Trophoblast cell (in vitro differentiated cells and primary cell): ENCODE results near the gene MYEF2.
A peak's percentile ranks its signal among the peaks of the same experiment; 100 is the strongest.

Source experiments
- DNase-seq, 2 donors: peaks; one replicate each; pipeline ENCODE4 v3.0.0-alpha.2; 2016
- H2AFZ ChIP-seq: 2 replicates; pipeline ENCODE4 v1.6.1; 2013; ENCODE audit warnings: low read length, moderate library complexity, mild to moderate bottlenecking; ENCODE audit not compliant: insufficient read depth, poor library complexity
- H2AK5ac ChIP-seq: 2 replicates; pipeline ENCODE4 v1.6.1; 2013; ENCODE audit warnings: mild to moderate bottlenecking, low read length
- H2BK120ac ChIP-seq: 2 replicates; pipeline ENCODE4 v1.6.1; 2013; ENCODE audit warnings: low read length, mild to moderate bottlenecking, moderate library complexity; ENCODE audit not compliant: insufficient read depth, poor library complexity
- H2BK12ac ChIP-seq: 2 replicates; pipeline ENCODE4 v1.6.1; 2013; ENCODE audit warnings: mild to moderate bottlenecking, low read length, moderate library complexity
- H2BK5ac ChIP-seq: 2 replicates; pipeline ENCODE4 v1.6.1; 2013; ENCODE audit warnings: low read length, low read depth, moderate library complexity, mild to moderate bottlenecking; ENCODE audit not compliant: poor library complexity
- H3K14ac ChIP-seq: 2 replicates; pipeline ENCODE4 v1.6.1; 2013; ENCODE audit warnings: mild to moderate bottlenecking, low read length
- H3K18ac ChIP-seq: 2 replicates; pipeline ENCODE4 v1.6.1; 2013; ENCODE audit warnings: mild to moderate bottlenecking, low read length
- H3K23ac ChIP-seq: 2 replicates; pipeline ENCODE4 v1.6.1; 2013; ENCODE audit warnings: low read length
- H3K27ac ChIP-seq: 2 replicates; pipeline ENCODE4 v1.5.1; 2013; ENCODE audit warnings: low read depth, mild to moderate bottlenecking, inconsistent platforms, low read length, moderate library complexity
- H3K27me3 ChIP-seq: 2 replicates; pipeline ENCODE4 v1.6.1; 2013; ENCODE audit warnings: inconsistent platforms, mild to moderate bottlenecking, low read length, moderate library complexity; ENCODE audit not compliant: insufficient read depth
- H3K36me3 ChIP-seq, 2 experiments: 1 replicate in 1 of 2; 2 replicates in 1 of 2; pipeline ENCODE4 v1.6.1; 2013; ENCODE audit warnings: low read length in 2 of 2, mild to moderate bottlenecking in 2 of 2, moderate library complexity in 1 of 2; ENCODE audit not compliant: insufficient read depth in 2 of 2, control insufficient read depth in 1 of 2
- H3K4ac ChIP-seq: 2 replicates; pipeline ENCODE4 v1.6.1; 2013; ENCODE audit warnings: low read depth, mild to moderate bottlenecking, low read length, moderate library complexity
- H3K4me1 ChIP-seq, 2 experiments: 1 replicate in 1 of 2; 2 replicates in 1 of 2; pipeline ENCODE4 v1.6.1; 2013; ENCODE audit warnings: low read length in 2 of 2, mild to moderate bottlenecking in 2 of 2, moderate library complexity in 1 of 2; ENCODE audit not compliant: insufficient read depth in 2 of 2, control insufficient read depth in 1 of 2
- H3K4me2 ChIP-seq: 2 replicates; pipeline ENCODE4 v1.6.1; 2013; ENCODE audit warnings: inconsistent platforms, mild to moderate bottlenecking, low read length, moderate library complexity
- H3K4me3 ChIP-seq: 2 replicates; pipeline ENCODE4 v1.5.1; 2013; ENCODE audit warnings: mild to moderate bottlenecking, low read depth, low read length, inconsistent platforms
- H3K79me1 ChIP-seq: one replicate; pipeline ENCODE4 v1.6.1; 2013; ENCODE audit warnings: low read length
- H3K79me2 ChIP-seq: 2 replicates; pipeline ENCODE4 v1.6.1; 2013; ENCODE audit warnings: low read length, mild to moderate bottlenecking; ENCODE audit not compliant: control insufficient read depth, insufficient read depth, poor library complexity
- H3K9ac ChIP-seq: 2 replicates; pipeline ENCODE4 v1.6.1; 2013; ENCODE audit warnings: mild to moderate bottlenecking, low read length
- H3K9me3 ChIP-seq: 2 replicates; pipeline ENCODE4 v1.6.1; 2013; ENCODE audit warnings: low read depth, mild to moderate bottlenecking, control low read depth, inconsistent platforms, low read length; ENCODE audit not compliant: insufficient read depth
- H4K12ac ChIP-seq: 2 replicates; pipeline ENCODE4 v1.6.1; 2013; ENCODE audit warnings: low read depth, mild to moderate bottlenecking, low read length, moderate library complexity
- H4K8ac ChIP-seq: 2 replicates; pipeline ENCODE4 v1.6.1; 2013; ENCODE audit warnings: low read depth, mild to moderate bottlenecking, low read length, moderate library complexity
- H4K91ac ChIP-seq: one replicate; pipeline ENCODE4 v1.6.1; 2013; ENCODE audit warnings: low read depth, mild to moderate bottlenecking, low read length, moderate library complexity
- WGBS: extraction: QIAGEN DNeasy Blood & Tissue Kit; methylation state at CpG from one replicate; pipeline ENCODE4 v1.1.7; 2013; ENCODE audit warnings: missing lambda C conversion rate; ENCODE audit not compliant: insufficient read length, insufficient coverage; ENCODE audit errors: extremely low coverage; 5-methylcytosine and 5-hydroxymethylcytosine counted together

The MYEF2 gene

GRCh38 chr15:48086576-48086975 is 91.5 kb downstream of the MYEF2 start:
- Histone ChIP-seq H3K9me3 (no peaks in the 10 kb centered on the region), H3K4me2 (no peak overlapping the region), H3K27ac (no peak overlapping the region), H4K12ac (no peak overlapping the region), H2AK5ac (no peak overlapping the region), H3K4me1 (no peaks in the 10 kb centered on the region), H3K14ac (no peak overlapping the region), H2BK5ac (no peak overlapping the region), H3K79me1 (no peaks in the 10 kb centered on the region), H3K4ac (no peak overlapping the region), H3K36me3 (no peaks in the 10 kb centered on the region), H3K4me3 (no peak overlapping the region), H3K18ac (no peak overlapping the region), H3K79me2 (no peaks in the 10 kb centered on the region), H3K9ac (no peak overlapping the region), H4K8ac (no peak overlapping the region), H2AFZ (no peak overlapping the region), H2BK12ac (no peak overlapping the region), H2BK120ac (no peak overlapping the region), H3K23ac (no peak overlapping the region), H3K27me3 (no peaks in the 10 kb centered on the region), H4K91ac (no peak overlapping the region)
- no CpG with 5 or more reads among the region's 5 CpGs for WGBS
- DNase-seq = no peak

- no peak overlapping the region for H3K4me3 ChIP-seq
- H2BK12ac ChIP-seq = no peak overlapping the region
- no peak overlapping the region for H2BK5ac ChIP-seq
- no peak overlapping the region for H3K9ac ChIP-seq
- WGBS = no CpG with 5 or more reads among the region's 5 CpGs
- H2BK120ac ChIP-seq = no peak overlapping the region
- H3K14ac ChIP-seq = no peak overlapping the region
- H3K9me3 ChIP-seq = no peaks in the 10 kb centered on the region
- H3K36me3 ChIP-seq = no peaks in the 10 kb centered on the region
- H3K18ac ChIP-seq = no peak overlapping the region
- H3K4ac ChIP-seq = no peak overlapping the region
- no peak overlapping the region for H2AFZ ChIP-seq
- no peak overlapping the region for H3K23ac ChIP-seq
- H4K8ac ChIP-seq = no peak overlapping the region
- DNase-seq = peak in 1 of 2 donors; percentile 17
- H3K27ac ChIP-seq = no peak overlapping the region
- no peak overlapping the region for H4K12ac ChIP-seq
- no peak overlapping the region for H2AK5ac ChIP-seq
- H3K4me1 ChIP-seq = no peaks in the 10 kb centered on the region
- no peaks in the 10 kb centered on the region for H3K79me2 ChIP-seq
- H3K79me1 ChIP-seq = no peaks in the 10 kb centered on the region
- H4K91ac ChIP-seq = no peak overlapping the region
- no peaks in the 10 kb centered on the region for H3K27me3 ChIP-seq
- H3K4me2 ChIP-seq = no peak overlapping the region
Measured at GRCh38 chr15:48086133-48086532, 92.0 kb downstream of the MYEF2 start.

- no peak overlapping the region for H2BK120ac ChIP-seq
- no peaks in the 10 kb centered on the region for H3K4me1 ChIP-seq
- H3K9me3 ChIP-seq = no peaks in the 10 kb centered on the region
- H4K91ac ChIP-seq = no peak overlapping the region
- no peak overlapping the region for H4K12ac ChIP-seq
- no peak overlapping the region for H2BK12ac ChIP-seq
- H3K79me2 ChIP-seq = no peaks in the 10 kb centered on the region
- H3K27me3 ChIP-seq = no peaks in the 10 kb centered on the region
- H3K79me1 ChIP-seq = no peaks in the 10 kb centered on the region
- no peak overlapping the region for H3K14ac ChIP-seq
- H2AK5ac ChIP-seq = no peak overlapping the region
- H3K4me3 ChIP-seq = no peak overlapping the region
- no peak overlapping the region for H3K4me2 ChIP-seq
- no peak overlapping the region for H3K4ac ChIP-seq
- no peak overlapping the region for H2AFZ ChIP-seq
- no CpG with 5 or more reads among the region's 6 CpGs for WGBS
- no peak overlapping the region for H3K18ac ChIP-seq
- DNase-seq = no peak
- H2BK5ac ChIP-seq = no peak overlapping the region
- H3K27ac ChIP-seq = no peak overlapping the region
- H4K8ac ChIP-seq = no peak overlapping the region
- H3K9ac ChIP-seq = no peak overlapping the region
- H3K36me3 ChIP-seq = no peaks in the 10 kb centered on the region
- no peak overlapping the region for H3K23ac ChIP-seq
Measured at GRCh38 chr15:48085591-48085930, 92.5 kb downstream of the MYEF2 start.

GRCh38 chr15:48084759-48085590 is 93.1 kb downstream of the MYEF2 start:
- Histone ChIP-seq H3K36me3 (no peaks in the 10 kb centered on the region), H4K12ac (no peak overlapping the region), H3K27me3 (no peaks in the 10 kb centered on the region), H3K4me3 (no peak overlapping the region), H3K79me2 (no peaks in the 10 kb centered on the region), H4K91ac (no peak overlapping the region), H3K23ac (no peak overlapping the region), H3K4me2 (no peak overlapping the region), H3K9me3 (no peaks in the 10 kb centered on the region), H2AFZ (no peak overlapping the region), H3K79me1 (no peaks in the 10 kb centered on the region), H2BK5ac (no peak overlapping the region), H3K27ac (no peak overlapping the region), H3K9ac (no peak overlapping the region), H4K8ac (no peak overlapping the region), H3K14ac (no peak overlapping the region), H2AK5ac (no peak overlapping the region), H2BK12ac (no peak overlapping the region), H3K4me1 (no peaks in the 10 kb centered on the region), H3K4ac (no peak overlapping the region), H2BK120ac (no peak overlapping the region), H3K18ac (no peak overlapping the region)
- no CpG with 5 or more reads among the region's 6 CpGs for WGBS
- peak in 1 of 2 donors; percentile 21 for DNase-seq
